ENCODE results near the gene SLC15A3. TPM values are rescaled to one million over a fixed set of nuclear protein-coding genes. Genes with fewer than 3 reads are reported as not detected.

The SLC15A3 gene
- total RNA-seq, 1 donor from 2014 or later, result 32.3 TPM

DNA sequence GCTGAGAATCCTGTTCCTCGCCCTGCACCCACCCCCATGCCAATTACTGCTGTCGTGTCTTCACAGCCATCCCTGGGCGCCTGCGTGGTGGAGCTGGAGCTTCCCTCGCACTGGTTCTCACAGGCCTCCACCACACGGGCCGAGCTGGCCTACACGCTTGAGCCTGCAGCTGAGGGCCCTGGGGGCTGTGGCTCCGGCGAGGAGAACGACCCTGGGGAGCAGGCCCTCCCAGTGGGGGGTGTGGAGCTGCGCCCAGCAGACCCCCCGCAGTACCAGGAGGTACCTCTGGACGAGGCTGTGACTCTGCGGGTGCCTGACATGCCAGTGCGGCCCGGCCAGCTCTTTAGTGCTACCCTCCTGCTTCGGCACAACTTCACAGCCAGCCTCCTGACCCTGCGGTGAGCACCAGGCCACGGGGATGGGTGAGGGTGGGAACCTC lies 23.4 kb downstream of the SLC15A3 start:
- DNase-seq (ENCODE audit: low spot score), result no peak

DNA sequence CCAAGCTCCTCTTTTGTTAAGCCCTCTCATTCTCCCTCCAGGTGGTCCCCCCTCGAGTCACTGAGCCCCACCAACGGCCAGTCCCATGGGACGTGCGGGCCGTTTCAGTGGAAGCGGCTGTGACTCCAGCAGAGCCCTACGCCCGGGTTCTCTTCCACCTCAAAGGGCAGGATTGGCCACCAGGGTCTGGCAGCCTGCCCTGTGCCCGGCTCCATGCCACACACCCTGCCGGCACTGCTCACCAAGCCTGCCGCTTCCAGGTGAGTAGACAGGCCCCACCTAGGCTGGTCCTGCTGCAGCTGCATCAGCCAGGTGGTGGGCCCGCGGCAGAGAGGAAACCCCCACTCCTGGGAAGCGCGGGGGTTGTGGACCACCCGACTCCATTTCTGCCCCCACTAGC lies 24.4 kb downstream of the SLC15A3 start:
- DNase-seq (ENCODE audit: low spot score), result no peak

DNA sequence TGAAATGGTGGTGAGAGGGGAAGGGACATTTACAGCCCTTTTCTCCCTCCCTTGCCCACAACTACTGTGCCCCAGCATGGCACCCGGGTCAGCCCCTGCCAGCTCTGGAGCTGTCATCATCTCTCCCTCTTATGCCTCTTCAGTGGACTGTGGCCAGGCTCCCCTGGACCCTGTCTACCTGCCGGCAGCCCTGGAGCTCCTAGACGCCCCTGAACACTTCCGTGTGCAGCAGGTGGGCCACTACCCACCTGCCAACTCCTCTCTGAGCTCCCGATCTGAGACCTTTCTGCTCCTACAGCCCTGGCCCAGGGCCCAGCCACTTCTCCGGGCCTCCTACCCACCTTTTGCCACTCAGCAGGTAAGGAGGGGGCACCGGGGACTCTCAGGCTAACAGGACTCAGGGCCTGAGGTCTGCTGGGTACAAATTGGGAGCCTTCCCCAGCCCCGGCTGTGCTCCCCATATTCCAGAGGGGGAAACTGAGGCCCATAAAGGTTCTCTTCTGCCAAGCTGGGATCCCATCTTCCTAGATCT lies 24.8 kb downstream of the SLC15A3 start:
- DNase-seq (ENCODE audit: low spot score), result no peak

DNA sequence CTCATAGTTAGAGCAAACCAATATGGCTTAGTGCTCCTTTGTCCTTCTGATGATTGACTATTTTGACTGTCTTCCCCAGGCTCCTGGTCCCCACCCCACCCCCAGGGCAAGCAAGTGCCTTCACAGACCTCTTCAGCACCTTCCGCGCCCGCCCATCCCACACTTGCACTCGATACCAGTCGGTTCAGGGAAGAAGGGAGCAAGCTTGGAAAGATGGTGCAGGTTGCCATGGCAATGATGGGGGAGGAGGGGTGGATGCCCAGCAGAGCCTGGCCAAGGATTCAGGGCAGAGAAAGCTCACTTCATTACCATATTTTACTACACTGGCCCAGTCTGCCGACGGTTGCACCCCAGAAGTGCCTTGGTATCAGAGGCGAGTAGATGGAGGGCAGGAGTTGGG lies 25.5 kb downstream of the SLC15A3 start:
- DNase-seq (ENCODE audit: low spot score), result no peak

DNA sequence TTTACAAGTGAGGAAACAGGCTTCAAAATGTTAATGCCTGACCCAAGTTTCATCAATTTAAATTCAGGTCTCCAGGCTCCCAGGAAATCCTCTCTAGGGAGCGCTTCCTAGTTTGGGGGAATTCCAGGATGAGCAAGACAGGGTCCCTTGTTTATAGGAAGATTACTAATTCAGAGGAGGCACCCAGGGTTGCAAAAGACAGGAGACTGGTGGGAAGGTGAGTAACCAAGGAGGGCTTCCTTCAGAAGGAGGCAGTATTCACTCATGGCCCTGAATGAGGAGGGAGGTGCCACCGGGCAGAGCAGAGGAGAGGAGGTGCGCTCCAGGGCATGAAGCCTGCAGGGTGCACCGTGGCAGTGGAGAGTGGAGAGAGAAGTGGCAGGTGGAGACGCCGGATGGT lies 26.1 kb downstream of the SLC15A3 start:
- DNase-seq (ENCODE audit: low spot score), result no peak

DNA sequence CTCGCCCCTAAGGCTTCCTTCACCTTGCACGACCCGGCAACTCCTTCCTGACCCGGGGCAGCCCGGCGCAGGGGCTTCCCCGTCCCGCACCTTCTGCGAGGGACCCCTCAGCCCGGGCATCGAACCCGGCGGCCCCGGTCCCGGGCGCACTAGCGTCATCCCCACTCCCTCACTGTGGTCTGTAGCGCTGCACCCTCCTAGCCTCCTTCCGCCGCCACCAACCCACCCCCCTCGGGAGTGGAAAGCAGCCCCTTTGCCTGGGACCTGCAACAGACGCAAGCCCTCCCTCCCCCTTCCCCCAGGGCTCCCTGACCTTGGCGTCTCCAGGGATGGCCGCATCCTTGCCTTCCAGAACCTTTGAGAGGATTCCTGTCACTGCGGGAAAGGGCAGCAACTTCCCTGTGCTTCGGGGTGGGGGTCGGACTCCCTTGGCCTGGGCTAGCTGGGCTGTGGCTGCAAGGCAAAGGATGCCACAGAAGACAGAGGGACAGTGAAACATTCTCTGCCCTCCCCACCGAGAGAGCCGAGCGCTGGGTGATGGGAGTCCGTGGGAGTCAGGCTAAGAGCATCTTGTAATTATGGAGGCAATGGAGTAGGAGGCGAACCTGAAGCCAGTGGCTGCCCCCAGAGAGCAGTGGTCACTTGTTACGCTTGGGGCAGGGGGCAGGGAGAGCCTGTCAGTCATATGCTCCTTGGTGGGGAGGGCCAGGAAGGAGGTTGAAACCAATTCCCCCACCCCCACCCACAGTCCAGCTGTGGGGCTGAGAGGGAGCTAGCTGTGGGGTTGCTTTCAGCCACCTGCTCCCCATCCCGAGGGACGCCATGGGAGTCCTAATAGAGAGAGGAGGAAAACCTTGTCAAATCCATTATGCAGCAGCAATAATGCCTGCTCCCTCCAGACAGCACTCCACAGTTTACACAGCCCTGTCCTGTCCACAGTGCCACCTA lies 26.8 kb downstream of the SLC15A3 start:
- no peak for DNase-seq (ENCODE audit: low spot score)

DNA sequence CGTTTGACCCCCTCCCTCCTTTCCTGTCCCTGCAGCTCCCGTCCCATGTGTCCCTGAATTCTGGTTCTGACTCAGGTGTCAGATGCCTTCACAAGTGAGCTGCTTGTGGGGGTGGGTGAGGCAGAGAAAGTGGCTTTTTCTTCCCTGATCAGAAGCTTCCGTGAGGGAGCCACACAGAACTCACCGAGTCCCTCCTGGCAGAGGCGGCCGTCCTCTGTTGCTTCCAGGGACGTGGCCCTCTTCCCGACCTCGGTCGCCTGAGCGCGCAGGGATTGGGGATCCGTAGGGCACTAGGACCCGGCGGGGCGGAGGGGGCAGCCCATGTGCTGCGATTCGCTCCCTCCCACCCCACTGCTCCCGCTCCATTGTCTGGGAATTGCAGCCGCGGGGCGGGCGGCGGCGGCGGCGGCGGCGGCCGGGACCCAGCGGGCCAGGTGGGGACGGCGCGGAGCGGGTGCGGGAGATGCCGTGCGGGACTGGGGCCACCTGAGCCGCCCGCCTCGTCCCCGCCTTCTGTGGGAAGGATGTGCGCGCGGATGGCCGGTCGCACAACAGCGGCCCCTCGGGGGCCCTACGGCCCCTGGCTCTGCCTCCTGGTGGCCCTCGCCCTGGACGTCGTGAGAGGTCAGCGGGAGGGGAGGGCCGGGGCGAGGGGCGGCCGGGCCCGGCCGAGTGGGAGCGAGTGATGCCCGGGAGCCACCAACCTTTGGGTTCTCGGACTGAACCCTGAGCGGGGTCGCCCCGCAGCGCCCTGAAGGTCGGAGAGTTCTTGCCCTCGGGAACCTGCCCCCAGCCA lies 27.7 kb downstream of the SLC15A3 start, which contains the start of gene TMEM132A:
TSS of gene TMEM132A (plus strand) at position 351 of the 796 bp plus-strand sequence. CDS start at position 525, 174 bp downstream.
- no peak for DNase-seq (ENCODE audit: low spot score)

DNA sequence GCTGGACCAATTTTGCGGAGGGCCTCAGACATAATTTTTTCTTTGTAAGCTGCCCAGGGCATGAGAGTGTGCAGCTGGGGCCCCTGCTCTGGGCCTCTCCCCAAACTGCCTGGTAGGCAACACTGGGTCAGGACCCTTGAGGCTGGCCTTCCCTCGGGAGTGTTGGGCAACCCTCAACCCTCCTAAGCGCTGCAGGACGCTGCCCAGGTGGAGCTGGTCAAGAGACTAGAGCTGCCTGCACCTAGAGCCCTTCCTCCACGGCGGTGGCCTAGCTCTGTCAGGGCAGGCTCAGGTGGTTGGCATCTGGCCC lies 28.2 kb downstream of the SLC15A3 start:
- no peak for DNase-seq (ENCODE audit: low spot score)

DNA sequence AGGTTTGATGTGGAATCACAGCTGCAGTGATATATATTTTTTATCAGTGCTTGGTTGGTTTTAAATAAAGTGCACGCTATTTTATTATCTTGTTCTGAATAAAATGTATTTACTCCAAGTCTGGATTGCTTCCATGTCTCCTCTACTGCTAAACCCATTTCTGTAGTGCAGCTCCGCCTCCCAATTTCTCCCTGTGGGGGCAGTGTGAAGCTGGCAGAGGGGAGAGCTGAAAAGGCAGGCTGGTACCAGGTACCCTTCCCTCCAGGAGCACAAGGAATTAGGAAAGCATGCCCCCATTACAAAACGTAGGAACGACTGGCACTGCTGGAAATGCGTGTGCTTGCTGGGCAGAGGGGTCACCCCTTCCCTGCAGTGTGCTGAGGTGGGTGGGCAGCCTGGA lies 28.6 kb downstream of the SLC15A3 start:
- DNase-seq (ENCODE audit: low spot score), result no peak

DNA sequence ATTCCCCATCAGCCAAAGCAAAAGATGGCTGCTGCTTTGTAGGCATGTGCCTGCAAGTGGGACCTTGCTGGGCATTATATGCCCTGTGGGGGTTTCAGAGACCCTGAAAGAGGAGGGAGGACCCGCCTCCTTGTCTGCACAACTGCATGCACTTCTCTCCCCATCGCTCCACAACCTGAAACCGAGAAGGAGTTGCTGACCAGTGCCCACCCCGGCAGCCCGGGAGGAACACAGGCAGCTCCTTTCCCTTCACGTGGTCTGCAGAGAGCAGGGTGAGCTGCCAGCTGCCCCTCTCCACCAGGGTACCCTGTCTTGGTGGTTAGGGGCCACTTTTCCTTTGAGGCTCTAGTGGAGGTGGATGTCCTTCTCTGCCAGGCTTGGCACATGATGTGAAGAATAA lies 29.1 kb downstream of the SLC15A3 start:
- DNase-seq (ENCODE audit: low spot score), result no peak

DNA sequence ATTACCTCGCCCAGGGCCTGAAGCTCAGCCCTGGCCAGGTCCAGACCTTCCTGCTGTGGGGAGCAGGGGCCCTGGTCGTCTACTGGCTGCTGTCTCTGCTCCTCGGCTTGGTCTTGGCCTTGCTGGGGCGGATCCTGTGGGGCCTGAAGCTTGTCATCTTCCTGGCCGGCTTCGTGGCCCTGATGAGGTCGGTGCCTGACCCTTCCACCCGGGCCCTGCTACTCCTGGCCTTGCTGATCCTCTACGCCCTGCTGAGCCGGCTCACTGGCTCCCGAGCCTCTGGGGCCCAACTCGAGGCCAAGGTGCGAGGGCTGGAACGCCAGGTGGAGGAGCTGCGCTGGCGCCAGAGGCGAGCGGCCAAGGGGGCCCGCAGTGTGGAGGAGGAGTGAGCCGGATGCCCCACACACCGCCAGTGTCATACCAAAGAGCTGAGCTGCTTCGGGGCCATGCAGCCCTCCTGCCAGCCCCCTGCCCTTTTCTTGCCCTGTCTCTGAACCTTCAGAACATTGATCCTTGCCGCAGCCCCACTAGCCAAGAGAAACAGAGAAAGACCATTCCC lies 30.1 kb downstream of the SLC15A3 start:
- DNase-seq (ENCODE audit: low spot score), result no peak

DNA sequence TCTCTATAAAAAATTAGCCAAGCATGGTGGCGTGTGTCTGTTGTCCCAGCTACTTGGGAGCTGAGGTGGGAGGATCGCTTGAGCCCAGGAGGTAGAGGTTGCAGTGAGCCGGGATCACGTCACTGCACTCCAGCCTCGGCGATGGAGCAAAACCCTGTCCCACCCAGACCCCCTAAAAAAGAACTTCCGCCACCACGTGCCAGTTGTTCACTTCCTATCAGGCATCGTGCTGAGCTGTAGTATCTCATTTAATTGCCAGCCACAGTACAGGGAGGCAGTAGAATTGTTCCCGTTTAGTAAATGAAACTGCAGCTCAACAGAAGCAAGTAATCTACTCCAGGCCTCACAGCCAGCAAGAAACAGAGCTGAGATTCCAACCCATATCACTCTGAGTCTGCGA lies 30.7 kb downstream of the SLC15A3 start:
- no peak for DNase-seq (ENCODE audit: low spot score)

DNA sequence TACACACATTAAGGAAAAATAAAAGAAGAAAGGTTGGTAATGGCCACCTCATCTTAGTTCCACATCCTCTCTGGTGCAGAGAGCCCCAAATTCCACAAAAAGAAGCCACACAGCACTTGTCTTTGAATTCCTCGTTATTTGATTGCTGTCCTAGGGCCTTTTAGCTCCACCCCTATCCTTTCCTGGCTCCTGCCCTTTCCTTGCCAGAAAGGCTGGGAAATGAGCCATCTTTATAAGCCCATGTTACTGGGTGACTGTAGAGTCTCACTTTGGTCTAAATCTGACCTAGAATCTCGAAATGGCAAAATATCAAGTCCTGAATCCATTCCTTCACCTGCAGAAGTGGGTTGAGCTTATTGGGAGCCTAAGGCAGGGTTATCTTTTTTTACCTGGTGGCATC lies 32.0 kb downstream of the SLC15A3 start:
- no peak for DNase-seq (ENCODE audit: low spot score)

DNA sequence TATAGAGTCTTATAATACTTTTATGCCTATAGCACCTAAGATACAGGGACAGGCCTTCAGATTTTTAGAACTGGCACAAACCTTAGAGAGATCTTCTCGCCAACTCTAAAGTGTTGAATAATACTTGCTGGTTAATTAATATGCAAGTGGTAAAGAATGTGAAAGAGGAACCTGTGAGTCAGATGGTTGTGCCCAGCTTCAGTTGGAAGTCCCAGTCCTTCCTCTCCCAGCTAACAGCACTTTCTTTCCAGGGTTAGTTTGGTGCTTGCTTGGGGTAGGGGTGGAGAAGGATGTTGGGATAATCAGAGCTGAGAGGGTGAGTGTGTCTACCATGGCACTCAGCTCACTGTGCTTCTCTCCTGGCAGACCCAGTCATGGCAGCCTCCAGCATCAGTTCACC lies 32.7 kb downstream of the SLC15A3 start:
- no peak for DNase-seq (ENCODE audit: low spot score)

DNA sequence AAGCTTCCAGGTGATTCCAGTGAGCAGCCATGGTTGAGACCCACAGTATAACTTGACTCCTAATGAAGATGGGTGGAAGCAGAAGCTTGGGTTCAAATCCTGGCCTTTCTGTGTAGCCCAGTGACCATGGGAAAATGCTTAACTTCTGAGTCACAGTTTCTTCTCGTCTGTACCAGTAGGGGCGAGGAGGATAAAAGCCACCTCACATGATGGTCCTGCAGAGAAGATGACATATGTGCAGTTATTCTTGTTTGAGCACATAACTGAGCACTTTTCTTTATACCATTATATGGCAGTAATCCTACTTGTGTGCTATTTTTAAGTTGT lies 33.1 kb downstream of the SLC15A3 start:
- no peak for DNase-seq (ENCODE audit: low spot score)

DNA sequence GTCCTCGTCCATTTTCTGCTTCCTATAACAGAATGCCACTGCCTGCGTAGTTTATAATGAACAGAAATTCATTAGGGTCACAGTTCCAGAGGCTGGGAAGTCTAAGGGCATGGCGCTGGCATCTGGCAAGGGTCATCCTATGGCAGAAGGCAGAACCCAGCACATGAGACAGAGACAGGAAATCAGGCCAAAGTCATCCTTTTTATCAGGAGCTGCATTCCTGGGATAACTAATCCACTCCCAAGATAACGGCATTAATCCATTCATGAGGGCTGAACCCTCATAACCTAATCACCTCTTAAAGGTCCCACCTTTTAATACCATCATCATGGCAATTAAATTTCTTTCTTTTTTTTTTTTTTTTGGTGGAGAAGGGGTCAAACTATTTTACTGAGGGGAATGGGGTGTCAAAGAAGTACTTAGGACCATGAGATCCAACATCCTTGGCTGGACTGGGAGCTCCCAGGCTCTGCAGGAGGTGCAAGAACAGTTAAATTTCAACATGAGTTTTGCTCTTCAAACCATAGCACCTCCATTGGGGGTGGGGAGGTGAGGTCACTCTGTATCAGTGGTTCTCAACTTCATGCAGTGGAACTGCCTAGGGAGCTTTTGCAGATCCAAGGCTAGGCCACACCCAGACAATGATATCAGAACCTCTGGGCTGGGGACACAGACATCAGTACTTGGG lies 33.6 kb downstream of the SLC15A3 start:
- no peak for DNase-seq (ENCODE audit: low spot score)

DNA sequence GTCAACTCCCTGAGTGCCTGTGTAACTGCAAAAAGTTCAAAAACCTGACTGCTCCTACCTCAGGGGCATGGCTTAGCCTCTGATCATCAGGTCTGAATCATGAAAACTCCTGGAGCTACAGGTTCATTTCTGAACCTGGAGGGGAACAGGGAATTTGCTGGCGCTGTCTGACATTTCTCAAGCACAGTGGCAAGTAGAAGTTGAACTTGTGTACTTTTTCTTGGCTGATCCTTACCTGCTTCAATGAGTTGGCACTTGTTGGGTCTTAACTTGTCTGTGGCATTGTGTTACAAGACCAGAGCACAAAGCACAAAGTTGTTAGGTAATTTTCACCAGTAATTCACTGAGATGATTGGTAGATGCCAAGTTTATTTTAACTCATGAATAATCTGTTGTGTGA lies 34.7 kb downstream of the SLC15A3 start:
- no peak for DNase-seq (ENCODE audit: low spot score)

DNA sequence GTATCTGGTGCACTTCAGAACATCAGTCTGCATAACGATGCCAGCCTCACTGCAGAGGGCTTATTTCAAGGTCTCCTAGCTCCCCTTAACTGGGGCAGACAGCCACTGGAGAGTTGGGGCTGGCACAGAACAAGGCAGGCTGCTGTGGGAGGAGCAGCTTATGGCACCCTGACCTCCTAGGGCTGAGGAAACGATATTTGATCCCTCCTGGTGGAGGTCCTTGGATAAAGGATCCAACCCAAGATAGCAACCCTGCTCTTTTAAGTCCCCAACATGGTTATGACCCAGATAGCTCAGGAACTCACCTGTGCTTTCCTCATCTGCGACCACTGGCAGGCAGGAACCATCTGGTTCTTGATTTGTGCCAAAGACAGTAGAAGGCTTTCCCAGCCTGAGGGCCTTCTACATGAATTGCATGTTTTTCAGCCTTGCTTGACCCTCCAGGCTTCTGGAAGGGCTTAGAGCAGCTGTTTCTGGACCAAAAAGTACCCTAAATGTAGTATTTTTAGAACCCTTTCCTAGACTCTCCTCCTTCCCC lies 35.2 kb downstream of the SLC15A3 start:
- DNase-seq (ENCODE audit: low spot score), result no peak

DNA sequence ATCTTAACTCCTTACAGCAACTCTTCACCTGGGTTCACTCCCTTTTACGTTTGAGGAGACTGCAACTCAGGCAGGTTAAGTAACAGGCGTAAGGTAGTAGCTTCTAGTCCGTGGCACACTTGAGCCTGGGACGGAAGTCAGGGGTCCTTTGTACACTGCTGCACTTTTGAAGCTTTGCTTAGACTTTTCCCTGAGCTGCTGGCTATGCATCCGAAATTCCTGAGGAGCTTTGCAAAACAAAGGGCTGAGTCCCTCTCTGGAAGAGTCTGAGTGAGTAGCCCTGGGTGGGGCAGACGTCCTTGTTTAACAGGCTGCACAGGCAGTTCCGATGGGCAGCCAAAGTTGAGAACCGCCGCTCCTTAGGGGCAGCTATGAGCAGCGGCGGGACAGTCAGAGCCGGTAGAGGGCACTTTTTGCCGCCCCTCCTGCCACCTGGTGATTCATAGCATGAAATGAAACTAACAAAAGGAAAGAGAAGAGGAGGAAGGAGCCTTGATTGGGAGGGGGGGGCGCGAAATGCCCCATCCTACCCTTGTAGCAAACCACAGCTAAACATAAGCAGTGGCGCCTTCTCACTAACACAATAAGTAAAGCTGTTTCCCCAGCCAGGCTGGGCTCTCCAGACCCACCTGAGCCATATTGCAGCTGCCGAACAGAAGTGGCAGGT lies 36.6 kb downstream of the SLC15A3 start:
- DNase-seq (ENCODE audit: low spot score), result peak; percentile 78

DNA sequence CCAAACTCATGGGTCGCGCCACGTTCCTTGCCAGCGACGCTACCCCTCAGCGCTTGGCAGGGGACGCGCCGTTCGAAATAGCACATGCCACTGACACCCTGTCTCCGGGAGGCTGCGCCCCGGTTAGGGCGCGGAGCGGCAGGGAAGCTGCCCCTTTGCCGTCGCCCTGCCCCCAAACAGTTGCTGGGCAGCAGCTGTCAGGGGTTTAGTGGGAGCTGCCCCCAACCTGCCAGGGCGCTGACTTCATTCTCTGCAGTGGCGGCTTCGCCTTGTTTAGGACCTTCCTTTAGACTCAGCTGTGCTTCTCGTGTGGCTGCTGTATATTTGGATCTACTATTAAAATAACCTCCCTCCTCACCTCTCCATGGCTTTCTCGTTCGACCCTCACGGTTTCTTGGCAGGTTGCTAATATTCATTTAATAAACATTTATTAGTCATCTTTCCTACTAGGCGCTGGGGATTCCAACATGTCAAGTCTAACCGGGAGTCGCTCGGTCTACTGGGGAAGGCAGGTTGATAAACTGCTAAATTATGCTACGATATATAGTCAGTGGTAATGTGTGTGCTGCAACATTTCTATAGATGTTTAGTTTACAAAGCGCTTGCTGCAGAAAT lies 37.2 kb downstream of the SLC15A3 start:
- no peak for DNase-seq (ENCODE audit: low spot score)
